GM18519 (cell line): ENCODE results near the gene LNPK.
A peak's percentile ranks its signal among the peaks of the same experiment; 100 is the strongest.
"Not testable (repeated sequence)": the region's sequence is repeated elsewhere in the genome, so short reads cannot be mapped to it uniquely, and the experiment has no call there.

ENCODE experiments used
- ATAC-seq: cut with Tn5 transposase; IDR thresholded peaks from one replicate; pipeline ENCODE4 v1.9.1; 2021; ENCODE audit warnings: mild to moderate bottlenecking, moderate library complexity; ENCODE audit not compliant: unreplicated experiment, low FRiP score

Gene LNPK, protein sequence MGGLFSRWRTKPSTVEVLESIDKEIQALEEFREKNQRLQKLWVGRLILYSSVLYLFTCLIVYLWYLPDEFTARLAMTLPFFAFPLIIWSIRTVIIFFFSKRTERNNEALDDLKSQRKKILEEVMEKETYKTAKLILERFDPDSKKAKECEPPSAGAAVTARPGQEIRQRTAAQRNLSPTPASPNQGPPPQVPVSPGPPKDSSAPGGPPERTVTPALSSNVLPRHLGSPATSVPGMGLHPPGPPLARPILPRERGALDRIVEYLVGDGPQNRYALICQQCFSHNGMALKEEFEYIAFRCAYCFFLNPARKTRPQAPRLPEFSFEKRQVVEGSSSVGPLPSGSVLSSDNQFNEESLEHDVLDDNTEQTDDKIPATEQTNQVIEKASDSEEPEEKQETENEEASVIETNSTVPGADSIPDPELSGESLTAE

GRCh38 chr2:176001916-176002687 lies at the start of gene LNPK:
Gene LNPK (minus strand): TSS chr2:176002267. CDS start chr2:175995584, 6,683 bp downstream.
- peak; percentile 89 for ATAC-seq

DNA sequence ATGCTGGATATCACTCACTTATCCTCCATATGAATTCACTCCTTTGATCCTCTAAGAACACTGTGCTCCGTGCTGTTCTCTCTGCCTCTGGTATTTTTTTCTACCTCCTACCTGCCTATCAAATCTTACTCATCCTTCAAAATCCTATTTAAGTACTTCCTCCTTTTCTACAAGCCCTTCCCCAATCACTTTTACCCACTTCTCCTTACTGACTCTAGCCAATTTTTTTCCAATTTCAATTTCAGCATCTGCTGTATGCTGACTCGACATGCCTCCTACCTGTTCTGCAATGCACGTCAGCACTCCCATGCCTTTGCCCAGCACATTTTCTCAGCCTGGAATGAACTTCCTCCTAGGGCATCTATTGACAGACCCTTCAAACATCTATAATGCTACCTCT lies 37.3 kb upstream of the LNPK start:
- ATAC-seq: no peak

- ATAC-seq: no peak
These were observed 36.6 kb upstream of the LNPK start for GRCh38 chr2:176038694-176039093.

- no peak for ATAC-seq
These were observed 33.1 kb upstream of the LNPK start for GRCh38 chr2:176035013-176035691.

- no peak for ATAC-seq
These were observed 25.7 kb upstream of the LNPK start for GRCh38 chr2:176027806-176028205.

- ATAC-seq: no peak
These were observed 23.9 kb upstream of the LNPK start for GRCh38 chr2:176025932-176026331.

GRCh38 chr2:176024083-176024482 lies 22.0 kb upstream of the LNPK start:
- no peak for ATAC-seq

- no peak for ATAC-seq
These were observed 20.0 kb upstream of the LNPK start for GRCh38 chr2:176022048-176022447.

DNA sequence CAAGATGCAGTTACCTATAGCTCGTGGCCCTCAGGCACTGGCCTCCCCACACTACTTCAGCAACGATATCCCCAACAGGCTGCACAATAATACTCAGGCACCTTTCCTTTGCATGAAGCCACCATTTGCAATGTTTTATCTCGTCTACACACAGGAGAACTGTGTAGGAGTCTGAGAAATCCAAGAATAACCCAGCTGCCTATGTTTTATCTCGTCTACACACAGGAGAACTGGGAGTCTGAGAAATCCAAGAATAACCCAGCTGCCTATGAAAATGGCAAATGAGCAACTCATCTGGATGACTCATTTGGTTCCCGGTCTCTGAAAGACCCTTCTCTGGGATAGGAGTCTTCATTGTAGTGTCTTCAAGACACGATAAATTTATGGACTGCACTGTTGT lies 18.3 kb upstream of the LNPK start:
- no peak for ATAC-seq

DNA sequence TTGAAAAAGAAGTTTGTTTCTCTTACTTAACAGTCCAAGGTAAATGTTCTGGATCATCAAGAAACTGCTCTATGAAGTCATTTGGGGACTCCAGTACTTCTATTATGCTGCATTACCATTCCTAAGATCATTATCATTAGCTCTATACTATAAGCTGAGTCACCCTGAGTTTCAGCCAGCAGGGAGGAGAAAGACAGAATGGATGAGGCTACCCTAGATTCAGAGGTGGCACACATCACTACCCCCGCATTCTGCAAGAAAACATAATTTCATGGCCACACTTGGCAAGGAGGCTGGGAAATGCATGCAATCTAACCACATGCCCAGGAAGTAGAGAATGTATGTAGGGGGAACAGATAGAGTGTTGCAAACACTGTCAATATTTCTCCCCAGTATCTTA lies 16.6 kb upstream of the LNPK start:
- no peak for ATAC-seq

DNA sequence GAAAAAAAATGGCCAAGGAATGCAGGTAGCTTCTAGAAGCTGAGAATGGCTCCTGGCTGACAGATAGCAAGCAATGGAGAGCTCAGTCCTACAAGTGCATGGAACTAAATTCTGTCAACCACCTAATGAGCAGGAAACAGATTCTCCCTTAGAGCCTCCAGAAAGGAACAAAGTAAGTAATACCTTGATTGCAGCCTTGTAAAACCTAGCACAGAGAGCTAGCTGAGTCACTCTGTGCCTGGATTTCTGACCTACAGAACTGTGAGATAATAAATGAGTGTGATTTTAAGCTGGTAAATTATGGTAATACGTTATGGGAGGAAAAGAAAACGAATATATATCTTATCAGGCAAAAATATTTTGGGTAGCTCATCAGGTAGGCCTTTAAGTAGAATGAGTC lies 7.4 kb upstream of the LNPK start:
- no peak for ATAC-seq

DNA sequence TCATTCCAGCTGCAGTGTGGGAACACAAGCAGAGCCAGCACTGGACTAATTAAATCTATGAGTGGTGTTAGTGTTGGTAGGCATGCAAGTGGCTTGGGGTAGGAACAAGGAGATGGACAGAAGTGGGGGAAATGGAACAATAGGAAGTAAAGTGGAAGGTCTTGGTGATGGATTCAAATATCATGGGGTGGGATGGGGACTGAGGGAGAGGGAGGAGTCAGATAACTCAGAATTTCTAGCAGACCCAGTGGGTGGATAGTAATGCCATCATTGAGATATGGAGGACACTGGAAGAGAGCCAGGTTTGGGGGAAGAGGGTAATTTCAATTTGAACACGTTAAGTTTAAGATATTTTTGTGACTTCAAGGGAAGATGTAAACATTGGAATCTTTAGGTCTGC lies 2.9 kb upstream of the LNPK start:
- no peak for ATAC-seq

DNA sequence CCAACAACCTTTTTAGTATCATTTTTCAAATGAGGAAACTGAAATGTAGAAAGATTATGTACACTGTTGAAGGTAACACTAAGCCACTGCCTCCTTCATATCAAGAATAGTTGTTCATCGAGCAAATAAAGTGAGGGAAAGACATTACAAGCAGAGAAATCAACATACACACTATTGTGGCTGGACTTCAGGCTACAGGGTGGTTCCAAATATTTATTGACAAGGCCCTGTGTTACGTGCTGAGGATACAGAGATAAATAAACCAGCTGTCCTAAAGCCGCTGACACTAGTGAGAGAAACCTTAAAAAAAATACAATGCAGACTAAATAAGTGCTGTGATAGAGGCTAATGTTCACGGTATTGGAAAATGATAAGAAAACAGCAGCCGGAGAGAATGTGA lies 1.9 kb upstream of the LNPK start:
- ATAC-seq: no peak

- no peak for ATAC-seq
These were observed 682 bp upstream of the LNPK start for GRCh38 chr2:176002688-176003210.

DNA sequence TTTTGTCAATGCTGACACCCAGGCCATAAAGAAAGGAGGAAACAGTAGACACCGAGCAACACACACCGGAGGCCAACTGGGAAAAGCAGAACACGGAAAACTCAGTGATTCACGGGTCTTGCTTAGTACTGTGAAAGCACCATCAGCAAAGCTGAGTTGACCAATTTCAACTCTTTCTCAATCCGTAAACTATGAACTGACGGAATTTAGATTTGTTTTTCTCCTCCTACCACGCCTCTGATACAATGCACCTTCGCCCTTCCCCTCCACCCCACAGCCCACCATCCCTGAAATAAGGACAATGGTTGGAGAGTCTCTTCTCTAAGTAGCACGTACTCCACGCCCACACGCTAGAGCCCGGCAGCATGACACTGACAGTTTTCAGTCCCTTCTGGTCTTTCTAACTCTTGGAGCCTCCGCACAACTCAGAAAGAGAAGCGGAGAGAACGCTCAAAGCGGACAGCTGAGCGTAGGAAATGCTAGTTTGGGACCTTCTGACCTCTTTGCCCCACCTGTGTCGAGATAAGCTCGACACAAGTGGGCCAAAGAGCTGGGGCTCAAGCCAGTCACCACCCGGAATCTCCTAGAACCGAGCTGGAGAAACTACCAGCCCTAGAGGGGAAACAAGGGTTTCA lies 669 bp downstream of the LNPK start:
- ATAC-seq: peak; percentile 32

DNA sequence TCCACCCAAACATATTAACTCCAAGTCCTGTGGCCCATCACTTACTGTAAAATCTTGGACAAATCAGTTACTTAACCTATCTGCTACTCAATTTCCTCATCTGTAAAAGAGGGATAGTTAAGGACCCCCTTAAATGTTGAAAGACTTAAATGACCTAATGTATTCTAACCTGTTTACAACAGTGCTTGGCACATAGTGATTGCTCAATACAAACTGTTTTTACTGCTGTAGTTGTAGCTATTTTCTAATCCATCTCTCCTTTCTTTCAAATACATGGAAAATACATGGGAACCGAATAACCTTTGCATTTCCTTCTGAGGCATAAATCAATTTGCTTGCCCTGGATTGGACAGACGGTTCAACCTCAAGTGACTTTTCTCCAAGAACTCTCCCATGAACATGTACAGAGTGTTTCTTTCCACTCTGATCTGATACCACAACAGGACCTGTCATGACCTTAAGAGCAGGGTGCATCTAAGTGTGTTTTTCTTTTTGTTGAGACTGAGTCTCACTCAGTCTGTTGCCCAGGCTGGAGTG lies 2.7 kb downstream of the LNPK start:
- ATAC-seq: no peak

GRCh38 chr2:175990099-175990498 lies 12.0 kb downstream of the LNPK start:
- no peak for ATAC-seq

GRCh38 chr2:175987126-175987525 lies 14.9 kb downstream of the LNPK start:
- ATAC-seq: not testable (repeated sequence)

DNA sequence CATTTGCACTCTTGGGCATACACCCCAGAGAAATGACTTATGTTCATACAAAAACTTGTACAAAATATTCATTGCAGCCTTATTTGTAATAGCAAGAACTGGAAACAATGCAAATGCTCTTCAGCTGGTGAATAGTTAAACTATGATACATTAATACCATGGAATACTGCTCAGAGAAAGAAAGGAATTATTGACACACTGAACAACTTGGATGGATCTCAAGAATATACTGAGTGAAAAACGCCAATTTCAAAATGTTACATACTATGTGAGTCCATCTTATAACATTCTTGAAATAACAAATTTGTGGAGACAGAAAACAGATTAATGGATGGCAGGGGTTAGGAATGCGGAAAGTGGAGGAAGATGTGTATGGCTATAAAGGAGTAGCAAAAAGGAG lies 17.2 kb downstream of the LNPK start:
- ATAC-seq: no peak

DNA sequence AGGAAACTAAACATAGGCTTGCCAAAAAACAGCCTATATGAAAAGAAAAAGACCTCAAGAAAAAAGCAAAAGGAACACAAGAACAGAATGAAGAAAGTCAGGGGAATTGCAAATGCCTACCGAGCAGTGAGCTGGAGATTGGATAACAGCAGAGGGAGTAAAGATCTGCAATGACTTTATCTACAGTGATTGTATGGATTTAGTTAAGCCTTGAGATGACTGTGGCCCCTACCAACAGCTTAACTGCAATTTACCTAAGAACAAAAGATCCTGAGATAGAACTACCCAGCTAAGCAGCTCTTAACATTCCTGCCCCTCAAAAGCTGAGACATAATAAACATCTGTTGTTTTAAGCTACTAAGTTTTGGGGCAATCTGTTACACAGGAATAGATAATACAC lies 20.5 kb downstream of the LNPK start:
- ATAC-seq: no peak
